Measurements from ENCODE around the gene B4GALNT3. TPM values are rescaled to one million over a fixed set of nuclear protein-coding genes. Genes with fewer than 3 reads are reported as not detected.

B4GALNT3 gene
- total RNA-seq, 1 experiment from 2014 or later = 23.3 TPM

GRCh38 chr12:593396-594270 is 133.9 kb downstream of the B4GALNT3 start:
- no peak overlapping the region for H3K4ac ChIP-seq (ENCODE audit: low read depth, low read length)
- no peak for DNase-seq
- Mint-ChIP-seq H3K27ac (no peak overlapping the region), H3K36me3 (ENCODE audit: insufficient read depth in 1 of 3, low read depth in 3 of 3) (no peaks in the 10 kb centered on the region), H3K4me3 (no peak overlapping the region), H3K4me1 (peaks cover 8 to 13% of the 10 kb centered on the region in 2 experiments; a peak in 2 of 4 replicates), H3K27me3 (ENCODE audit: low read depth) (peaks cover 7% of the 10 kb centered on the region), H3K9me3 (no peaks in the 10 kb centered on the region; a peak in 1 of 5 replicates)
- no peak overlapping the region for H3K27ac ChIP-seq (ENCODE audit: insufficient read length, low read depth, low read length)
- no peak overlapping the region for H2BK15ac ChIP-seq (ENCODE audit: low read depth, low read length)
- no peak overlapping the region for H3K9ac ChIP-seq (ENCODE audit: extremely low read depth, insufficient read length, low read length)
- no peaks in the 10 kb centered on the region for H3K27me3 ChIP-seq (ENCODE audit: insufficient read depth, low read length)
- no peak overlapping the region for H3K23ac ChIP-seq (ENCODE audit: insufficient read length, low read depth, low read length)
- H3K14ac ChIP-seq (ENCODE audit: insufficient read depth, low read length) = no peak overlapping the region
- H4K5ac ChIP-seq (ENCODE audit: insufficient read length, low read depth, low read length) = no peak overlapping the region
- H3K4me1 ChIP-seq (ENCODE audit: insufficient read depth, low read length) = 0 out of 2 replicates have a peak, but pooled peaks cover 1% of the 10 kb centered on the region
- no peaks in the 10 kb centered on the region for H4K20me1 ChIP-seq (ENCODE audit: control insufficient read depth, insufficient read depth, insufficient read length)
- H3T11ph ChIP-seq (ENCODE audit: low read length) = no peak overlapping the region
- H2BK12ac ChIP-seq (ENCODE audit: insufficient read length, low read depth, low read length) = no peak overlapping the region
- H3K23me2 ChIP-seq (ENCODE audit: insufficient read length, low read depth, low read length, poor library complexity, severe bottlenecking) = no peaks in the 10 kb centered on the region
- no peak overlapping the region for H2AK5ac ChIP-seq (ENCODE audit: insufficient read length, low read length)
- no CpG with 5 or more reads among the region's 7 CpGs for WGBS (ENCODE audit: extremely low coverage, insufficient read length, low lambda C conversion rate)
- no peak overlapping the region for H3K18ac ChIP-seq (ENCODE audit: insufficient read length, low read depth, low read length)
- H3K56ac ChIP-seq (ENCODE audit: insufficient read length, low read depth, low read length) = no peak overlapping the region
- no peak overlapping the region for H3K4me2 ChIP-seq (ENCODE audit: insufficient read depth, insufficient read length, low read length)
- H2BK120ac ChIP-seq (ENCODE audit: low read depth, low read length, poor library complexity, severe bottlenecking) = no peak overlapping the region
- no peaks in the 10 kb centered on the region for H3K79me1 ChIP-seq (ENCODE audit: insufficient read depth, low read depth, low read length, poor library complexity, severe bottlenecking)
- H4K91ac ChIP-seq (ENCODE audit: insufficient read length, low read depth, low read length) = no peak overlapping the region
- H3K79me2 ChIP-seq (ENCODE audit: insufficient read depth, low read length) = no peaks in the 10 kb centered on the region
- no peaks in the 10 kb centered on the region for H3K9me3 ChIP-seq (ENCODE audit: control insufficient read depth, low read depth, low read length)
- no peak overlapping the region for H2AFZ ChIP-seq (ENCODE audit: low read length)
- no peak overlapping the region for H2BK5ac ChIP-seq (ENCODE audit: insufficient read length, low read length)
- no peak overlapping the region for H4K8ac ChIP-seq (replicated peaks; ENCODE audit: insufficient read length, low read depth, low read length)
- TF ChIP-seq CTCF (conservative IDR thresholded peaks at IDR 0.05) = no peak
- H2BK20ac ChIP-seq (ENCODE audit: low read depth, low read length, poor library complexity, severe bottlenecking) = no peak overlapping the region

All from H9 (cell line).